ENCODE measurements around the gene GMIP.
"Not testable (repeated sequence)": the region's sequence is repeated elsewhere in the genome, so short reads cannot be mapped to it uniquely, and the experiment has no call there.

Gene GMIP

GRCh38 chr19:19643158-19644053 is at the start of gene GMIP:
Gene GMIP (minus strand): TSS chr19:19643657. CDS start chr19:19643529, 128 bp downstream.
- peak; percentile 39 for DNase-seq

GRCh38 chr19:19691683-19692082 is 48.2 kb upstream of the GMIP start:
- no peak for DNase-seq

GRCh38 chr19:19689023-19689422 is 45.6 kb upstream of the GMIP start:
- DNase-seq, result not testable (repeated sequence)

- no peak for DNase-seq
These were observed 43.6 kb upstream of the GMIP start for GRCh38 chr19:19687090-19687489.

- no peak for DNase-seq
These were observed 43.1 kb upstream of the GMIP start for GRCh38 chr19:19686580-19686979.

- DNase-seq, result not testable (repeated sequence)
These were observed 42.7 kb upstream of the GMIP start for GRCh38 chr19:19686119-19686518.

- DNase-seq, result no peak
These were observed 36.0 kb upstream of the GMIP start for GRCh38 chr19:19679176-19680073.

- DNase-seq, result no peak
These were observed 34.1 kb upstream of the GMIP start for GRCh38 chr19:19677579-19677978.

GRCh38 chr19:19674315-19674714 is 30.9 kb upstream of the GMIP start:
- no peak for DNase-seq

GRCh38 chr19:19672816-19673215 is 29.4 kb upstream of the GMIP start:
- DNase-seq, result no peak

- no peak for DNase-seq
These were observed 26.7 kb upstream of the GMIP start for GRCh38 chr19:19670070-19670551.

- peak; percentile 92 for DNase-seq
These were observed 25.0 kb upstream of the GMIP start, which contains the start of gene ZNF101 for GRCh38 chr19:19668230-19669012. Gene ZNF101 (plus strand): TSS chr19:19668839. CDS start chr19:19668964, 125 bp downstream.

- not testable (repeated sequence) for DNase-seq
These were observed 22.0 kb upstream of the GMIP start for GRCh38 chr19:19665420-19665948.

- DNase-seq, result peak; percentile 96
These were observed 20.0 kb upstream of the GMIP start, which contains the start of gene ATP13A1 for GRCh38 chr19:19663256-19664120. Gene ATP13A1 (minus strand): TSS chr19:19663676. CDS start chr19:19663666, 10 bp downstream.

GRCh38 chr19:19662871-19663255 is 19.4 kb upstream of the GMIP start:
- no peak for DNase-seq

GRCh38 chr19:19662344-19662743 is 18.9 kb upstream of the GMIP start:
- no peak for DNase-seq

- DNase-seq, result no peak
These were observed 18.3 kb upstream of the GMIP start for GRCh38 chr19:19661675-19662251.

- no peak for DNase-seq
These were observed 17.8 kb upstream of the GMIP start for GRCh38 chr19:19661141-19661674.

GRCh38 chr19:19659646-19660245 is 16.3 kb upstream of the GMIP start:
- no peak for DNase-seq

- no peak for DNase-seq
These were observed 13.9 kb upstream of the GMIP start for GRCh38 chr19:19657397-19657783.
